ENCODE data around the gene PHKG2.

DNA sequence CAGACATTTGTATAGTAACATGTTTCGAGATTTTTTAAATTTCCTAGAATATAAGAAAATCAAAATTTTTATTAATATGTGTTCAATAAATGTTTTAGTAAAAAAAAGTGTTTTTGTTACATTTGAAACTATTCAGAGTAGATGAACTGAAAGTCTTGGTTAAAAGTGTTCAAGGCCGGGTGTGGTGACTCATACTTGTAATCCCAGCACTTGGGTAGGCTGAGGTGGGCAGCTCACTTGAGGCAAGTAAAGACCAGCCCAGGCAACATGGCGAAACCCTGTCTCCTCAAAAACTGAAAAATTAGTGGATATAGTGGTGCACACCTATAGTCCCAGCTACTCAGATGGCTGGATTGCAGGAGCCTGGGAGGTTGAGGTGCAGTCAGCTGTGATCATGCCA, 16.8 kb upstream of the PHKG2 start:
- TF ChIP-seq, protein P1, sequence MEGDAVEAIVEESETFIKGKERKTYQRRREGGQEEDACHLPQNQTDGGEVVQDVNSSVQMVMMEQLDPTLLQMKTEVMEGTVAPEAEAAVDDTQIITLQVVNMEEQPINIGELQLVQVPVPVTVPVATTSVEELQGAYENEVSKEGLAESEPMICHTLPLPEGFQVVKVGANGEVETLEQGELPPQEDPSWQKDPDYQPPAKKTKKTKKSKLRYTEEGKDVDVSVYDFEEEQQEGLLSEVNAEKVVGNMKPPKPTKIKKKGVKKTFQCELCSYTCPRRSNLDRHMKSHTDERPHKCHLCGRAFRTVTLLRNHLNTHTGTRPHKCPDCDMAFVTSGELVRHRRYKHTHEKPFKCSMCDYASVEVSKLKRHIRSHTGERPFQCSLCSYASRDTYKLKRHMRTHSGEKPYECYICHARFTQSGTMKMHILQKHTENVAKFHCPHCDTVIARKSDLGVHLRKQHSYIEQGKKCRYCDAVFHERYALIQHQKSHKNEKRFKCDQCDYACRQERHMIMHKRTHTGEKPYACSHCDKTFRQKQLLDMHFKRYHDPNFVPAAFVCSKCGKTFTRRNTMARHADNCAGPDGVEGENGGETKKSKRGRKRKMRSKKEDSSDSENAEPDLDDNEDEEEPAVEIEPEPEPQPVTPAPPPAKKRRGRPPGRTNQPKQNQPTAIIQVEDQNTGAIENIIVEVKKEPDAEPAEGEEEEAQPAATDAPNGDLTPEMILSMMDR (IDR thresholded peaks at IDR 0.05; ENCODE audit: insufficient read depth, low read length, poor library complexity, severe bottlenecking): no peak
- no peak for TF ChIP-seq EZH2phosphoT487 (conservative IDR thresholded peaks at IDR 0.05; ENCODE audit: low read length)

All from SU-DHL-6 (cell line).